Thyroid gland (tissue), 4 donors: Measurements from ENCODE around the gene IQCE. TPM values are rescaled to one million over a fixed set of nuclear protein-coding genes. Genes with fewer than 3 reads are reported as not detected.

Experiments
- DNase-seq, 2 donors: peaks; one replicate each; pipeline ENCODE4 v3.0.0-alpha.2; 2019
- H3K27ac ChIP-seq, 3 donors: fragments of 200-600 bp; sonication (generic); 1 replicate in 2 of 3; 2 replicates in 1 of 3; pipeline ENCODE4 v1.5.1; 2016 to 2019; ENCODE audit warnings: mild to moderate bottlenecking in 1 of 3, moderate library complexity in 1 of 3
- H3K27me3 ChIP-seq: fragments of 200-600 bp; sonication (generic); one replicate; pipeline ENCODE4 v1.5.1; 2019
- H3K36me3 ChIP-seq, 2 donors: fragments of 200-600 bp; sonication (generic); one replicate each; pipeline ENCODE4 v1.5.1; 2016 to 2019
- H3K4me1 ChIP-seq, 2 donors: fragments of 200-600 bp; sonication (generic); one replicate each; pipeline ENCODE4 v1.5.1; 2017 to 2019
- H3K4me3 ChIP-seq, 3 donors: fragments of 200-600 bp; sonication (generic); replicated peaks in 1 of 3; 1 replicate in 2 of 3; 2 replicates in 1 of 3; pipeline ENCODE4 v1.5.1; 2016; ENCODE audit warnings: mild to moderate bottlenecking in 1 of 3
- H3K9me3 ChIP-seq: fragments of 200-600 bp; sonication (generic); one replicate; pipeline ENCODE4 v1.5.1; 2017
- POLR2A ChIP-seq, 2 donors: fragments of 450-650 bp; IDR thresholded peaks; one replicate each; pipeline ENCODE4 v1.6.1; 2017; ENCODE audit warnings: antibody characterized with exemption in 2 of 2, mild to moderate bottlenecking in 2 of 2, moderate library complexity in 1 of 2
- WGBS, 2 donors: methylation state at CpG; one replicate each; pipeline ENCODE4 v1.1.5; 2017; 5-methylcytosine and 5-hydroxymethylcytosine counted together
- intact Hi-C: fragments of 100-400 bp; cut with DNase I; formaldehyde crosslinking; loops from one replicate; pipeline ENCODE4 v1.15.1; 2023
- total RNA-seq, 4 donors: library from RNA; depleted of rRNA; stranded (reverse); fragments of >200 nt; gene quantifications; one replicate each; pipeline ENCODE4 v1.2.3, GENCODE V29; 2016
- TF ChIP-seq, protein P1 (sequence below), 6 experiments: fragments of 200-600 bp in 3 of 6; fragments of 450-650 bp in 3 of 6; sonication (generic) in 3 of 6; IDR thresholded peaks; one replicate each; pipeline ENCODE4 v1.5.1; 2016 to 2019; ENCODE audit warnings: antibody characterized with exemption in 6 of 6, mild to moderate bottlenecking in 2 of 6, inconsistent platforms in 1 of 6, moderate library complexity in 1 of 6

The IQCE gene
- total RNA-seq, 4 donors from 2014 or later: 16.0 to 40.2 (median 37.2) TPM

DNA sequence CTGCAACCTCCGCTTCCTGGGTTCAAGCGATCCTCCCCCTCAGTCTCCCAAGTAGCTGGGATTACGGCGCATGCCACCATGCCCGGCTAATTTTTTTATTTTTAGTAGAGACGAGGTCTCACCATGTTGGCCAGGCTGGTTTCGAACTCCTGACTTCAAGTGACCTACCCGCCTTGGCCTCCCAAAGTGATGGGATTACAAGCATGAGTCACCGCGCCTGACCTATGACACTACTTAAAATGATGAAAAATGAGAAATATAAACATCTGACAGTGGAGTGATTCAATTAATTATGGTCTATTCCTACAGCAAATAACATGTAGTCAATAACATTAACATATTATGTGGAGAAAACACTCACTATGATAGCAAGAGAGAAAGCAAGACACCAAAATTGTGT is 5.7 kb upstream of the IQCE start:
- intact Hi-C loops: loop anchor here (5.0 to 10.0 kb wide), 2 partner anchors 71 to 292 kb away; partner anchors contain the start of gene GNA12
- 97 to 98% methylated on average over 10 of the region's 10 CpGs for WGBS, 2 donors

DNA sequence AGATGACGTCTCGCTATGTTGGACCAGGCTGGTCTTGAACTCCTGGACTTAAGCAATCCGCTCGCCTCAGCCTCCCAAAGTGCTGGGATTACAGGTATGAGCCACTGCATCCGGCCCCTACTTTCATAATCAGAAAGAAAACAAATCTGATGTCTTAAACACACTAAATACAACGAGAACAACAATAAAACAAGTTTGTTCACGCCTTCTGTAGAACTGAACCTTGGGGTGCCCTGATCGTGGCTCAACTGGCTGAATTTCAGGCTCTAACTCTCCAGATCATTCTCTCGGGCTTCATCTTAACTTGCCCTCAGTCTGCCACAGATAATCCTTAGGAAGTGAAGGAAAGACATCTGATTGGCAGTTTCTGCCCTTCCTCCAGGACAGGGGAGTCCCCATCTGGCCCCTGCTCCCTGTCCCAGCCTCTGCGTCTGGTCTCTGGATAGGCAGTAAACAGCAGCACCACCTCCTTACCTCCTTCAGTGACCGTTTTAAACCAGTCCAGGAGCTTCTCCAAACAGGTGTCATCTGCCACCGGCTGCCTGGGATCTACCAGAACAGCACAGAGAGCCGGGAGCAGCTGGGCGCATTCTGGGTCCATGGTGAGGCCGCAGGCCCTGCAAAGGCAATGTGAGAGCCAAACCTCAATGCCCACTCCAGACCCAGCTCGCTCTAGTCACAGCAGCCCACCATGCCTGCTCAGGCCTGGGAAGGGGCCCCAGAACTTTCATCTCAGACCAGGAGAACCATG is 4.8 kb upstream of the IQCE start:
- Histone ChIP-seq H3K4me3 (peak overlapping the region in 1 of 3 donors; percentile 83), H3K9me3 (no peaks in the 10 kb centered on the region), H3K27me3 (no peaks in the 10 kb centered on the region), H3K4me1 (peaks cover 14 to 19% of the 10 kb centered on the region in 2 donors), H3K36me3 (no peaks in the 10 kb centered on the region), H3K27ac (no peak overlapping the region)
- intact Hi-C loops: loop anchor here (5.0 to 10.0 kb wide), 2 partner anchors 72 to 291 kb away; partner anchors contain the start of gene GNA12
- 79 to 80% methylated on average over 15 to 16 of the region's 16 CpGs for WGBS, 2 donors
- TF ChIP-seq, protein P1, sequence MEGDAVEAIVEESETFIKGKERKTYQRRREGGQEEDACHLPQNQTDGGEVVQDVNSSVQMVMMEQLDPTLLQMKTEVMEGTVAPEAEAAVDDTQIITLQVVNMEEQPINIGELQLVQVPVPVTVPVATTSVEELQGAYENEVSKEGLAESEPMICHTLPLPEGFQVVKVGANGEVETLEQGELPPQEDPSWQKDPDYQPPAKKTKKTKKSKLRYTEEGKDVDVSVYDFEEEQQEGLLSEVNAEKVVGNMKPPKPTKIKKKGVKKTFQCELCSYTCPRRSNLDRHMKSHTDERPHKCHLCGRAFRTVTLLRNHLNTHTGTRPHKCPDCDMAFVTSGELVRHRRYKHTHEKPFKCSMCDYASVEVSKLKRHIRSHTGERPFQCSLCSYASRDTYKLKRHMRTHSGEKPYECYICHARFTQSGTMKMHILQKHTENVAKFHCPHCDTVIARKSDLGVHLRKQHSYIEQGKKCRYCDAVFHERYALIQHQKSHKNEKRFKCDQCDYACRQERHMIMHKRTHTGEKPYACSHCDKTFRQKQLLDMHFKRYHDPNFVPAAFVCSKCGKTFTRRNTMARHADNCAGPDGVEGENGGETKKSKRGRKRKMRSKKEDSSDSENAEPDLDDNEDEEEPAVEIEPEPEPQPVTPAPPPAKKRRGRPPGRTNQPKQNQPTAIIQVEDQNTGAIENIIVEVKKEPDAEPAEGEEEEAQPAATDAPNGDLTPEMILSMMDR (IDR thresholded peaks at IDR 0.05): no peak
- no peak for TF ChIP-seq POLR2A (IDR thresholded peaks at IDR 0.05)
- DNase-seq: no peak

More for the DNA sequence above, 5.7 kb upstream of the IQCE start:
- no peak for DNase-seq
- no peak overlapping the region for H3K4me3 ChIP-seq
- no peak overlapping the region for H3K27ac ChIP-seq
- peaks cover 10 to 14% of the 10 kb centered on the region in 2 donors for H3K4me1 ChIP-seq
- H3K27me3 ChIP-seq: no peaks in the 10 kb centered on the region
- H3K36me3 ChIP-seq: no peaks in the 10 kb centered on the region
- TF ChIP-seq, protein P1 (IDR thresholded peaks at IDR 0.05): no peak
- TF ChIP-seq POLR2A (IDR thresholded peaks at IDR 0.05): no peak
- H3K9me3 ChIP-seq: no peaks in the 10 kb centered on the region

DNA sequence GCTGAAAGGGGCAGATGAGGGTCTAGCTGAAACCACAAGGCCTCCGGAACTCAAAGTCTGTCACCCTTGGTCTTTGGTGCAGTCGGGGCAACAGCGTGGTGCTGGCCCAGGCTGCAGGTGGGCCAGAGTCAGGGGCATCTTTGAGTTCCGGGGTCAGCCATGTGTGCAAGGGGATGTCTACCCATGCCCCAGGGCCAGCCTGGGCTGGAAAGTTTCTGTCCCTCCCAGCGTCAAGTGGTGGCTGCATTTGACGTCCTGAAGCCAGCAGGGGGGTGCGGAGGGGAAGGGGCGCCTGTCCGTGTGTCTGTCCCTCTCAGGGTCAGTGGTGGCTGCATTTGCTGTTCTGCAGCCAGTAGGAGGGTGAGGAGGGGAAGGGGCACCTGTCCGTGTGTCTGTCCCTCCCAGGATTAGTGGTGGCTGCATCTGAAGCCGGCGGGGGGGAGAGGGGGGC is 4.1 kb upstream of the IQCE start:
- intact Hi-C loops: loop anchor here (5.0 to 10.0 kb wide), 3 partner anchors 72 to 290 kb away; partner anchors contain the start of gene GNA12
- Histone ChIP-seq H3K9me3 (no peaks in the 10 kb centered on the region), H3K36me3 (no peaks in the 10 kb centered on the region), H3K4me3 (peak overlapping the region; percentile 65 to 83 (median 80)), H3K27ac (peak overlapping the region in 2 of 3 donors; percentile 98 to 99), H3K4me1 (peaks cover 14 to 19% of the 10 kb centered on the region in 2 donors), H3K27me3 (no peaks in the 10 kb centered on the region)
- TF ChIP-seq, protein P1 (IDR thresholded peaks at IDR 0.05): no peak
- no peak for TF ChIP-seq POLR2A (IDR thresholded peaks at IDR 0.05)
- WGBS, 2 donors: 0% methylated on average over 1 of the region's 12 CpGs; no CpG with 5 or more reads in 1 of the 2 donors
- no peak for DNase-seq

DNA sequence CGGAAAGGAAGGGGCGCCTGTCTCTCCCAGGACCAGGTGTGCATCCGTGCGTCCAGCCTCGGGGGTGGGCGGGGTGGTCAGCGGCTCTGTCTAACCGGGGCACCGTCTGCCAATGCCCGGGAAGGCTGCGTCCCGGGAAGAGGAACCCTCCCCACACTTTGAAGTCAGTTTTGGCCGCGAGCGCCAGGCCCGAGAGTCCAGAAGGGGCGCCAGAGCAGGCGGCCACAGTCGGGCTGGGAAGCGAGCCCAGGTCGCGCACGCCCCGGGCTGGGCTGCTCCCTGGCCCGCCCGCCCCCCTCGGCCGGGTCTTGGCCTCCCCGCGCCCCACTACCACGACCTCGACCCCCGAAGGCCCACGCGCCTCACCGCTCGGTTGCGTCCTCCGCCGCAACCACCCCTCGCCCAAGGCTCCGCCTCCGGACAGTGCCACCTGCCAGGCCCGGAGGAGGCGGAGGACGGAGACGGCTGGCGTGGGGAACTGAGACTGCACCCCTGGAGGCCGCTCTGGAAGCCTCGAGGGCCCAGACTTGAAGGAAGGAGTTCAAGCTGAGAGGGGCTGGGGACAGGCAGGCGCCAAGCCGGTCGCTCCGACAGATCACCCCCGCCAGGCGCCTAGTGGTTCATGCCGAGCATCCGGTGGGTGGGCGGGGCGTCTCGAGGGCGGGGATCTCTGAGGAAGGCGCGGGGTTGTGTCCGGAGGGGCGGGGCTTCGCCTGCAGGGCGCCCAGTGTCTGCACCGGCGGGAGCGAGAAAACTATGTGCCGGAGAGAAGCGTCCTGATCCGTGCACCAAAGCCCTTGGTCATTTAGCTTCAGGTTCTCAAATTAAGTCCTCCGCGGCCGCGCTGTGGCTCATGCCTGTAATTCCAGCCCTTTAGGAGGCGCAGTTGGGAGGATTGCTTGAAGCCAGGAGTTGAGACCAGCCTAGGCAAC is 3.4 kb upstream of the IQCE start, which contains the start of gene BRAT1:
Gene BRAT1 (minus strand): TSS at position 404 of the 932 bp plus-strand sequence. CDS start 1,093 bp downstream, outside the sequence.
- 1% methylated on average over 23 to 29 of the region's 79 CpGs for WGBS, 2 donors
- TF ChIP-seq, protein P1 (IDR thresholded peaks at IDR 0.05): peak in 4 of 6 experiments; percentile 6 to 51 (median 20)
- TF ChIP-seq POLR2A (IDR thresholded peaks at IDR 0.05): peak in 1 of 2 donors; percentile 68
- intact Hi-C loops: loop anchor here (5.0 to 10.0 kb wide), 2 partner anchors 87 to 289 kb away; partner anchors contain the start of gene GNA12

More for the DNA sequence above, 3.4 kb upstream of the IQCE start, which contains the start of gene BRAT1:
- Histone ChIP-seq H3K9me3 (no peaks in the 10 kb centered on the region), H3K36me3 (no peaks in the 10 kb centered on the region), H3K27me3 (no peaks in the 10 kb centered on the region), H3K4me3 (peak within 1 kb of the TSS; percentile 65 to 83 (median 80)), H3K27ac (peak within 1 kb of the TSS; percentile 97 to 99 (median 98)), H3K4me1 (peaks cover 17 to 26% of the 10 kb centered on the region in 2 donors)
- DNase-seq: peak; percentile 98 to 99
